Measurements from ENCODE around the gene PGGHG.
"Not testable (repeated sequence)": the region's sequence is repeated elsewhere in the genome, so short reads cannot be mapped to it uniquely, and the experiment has no call there.

The PGGHG gene

DNA sequence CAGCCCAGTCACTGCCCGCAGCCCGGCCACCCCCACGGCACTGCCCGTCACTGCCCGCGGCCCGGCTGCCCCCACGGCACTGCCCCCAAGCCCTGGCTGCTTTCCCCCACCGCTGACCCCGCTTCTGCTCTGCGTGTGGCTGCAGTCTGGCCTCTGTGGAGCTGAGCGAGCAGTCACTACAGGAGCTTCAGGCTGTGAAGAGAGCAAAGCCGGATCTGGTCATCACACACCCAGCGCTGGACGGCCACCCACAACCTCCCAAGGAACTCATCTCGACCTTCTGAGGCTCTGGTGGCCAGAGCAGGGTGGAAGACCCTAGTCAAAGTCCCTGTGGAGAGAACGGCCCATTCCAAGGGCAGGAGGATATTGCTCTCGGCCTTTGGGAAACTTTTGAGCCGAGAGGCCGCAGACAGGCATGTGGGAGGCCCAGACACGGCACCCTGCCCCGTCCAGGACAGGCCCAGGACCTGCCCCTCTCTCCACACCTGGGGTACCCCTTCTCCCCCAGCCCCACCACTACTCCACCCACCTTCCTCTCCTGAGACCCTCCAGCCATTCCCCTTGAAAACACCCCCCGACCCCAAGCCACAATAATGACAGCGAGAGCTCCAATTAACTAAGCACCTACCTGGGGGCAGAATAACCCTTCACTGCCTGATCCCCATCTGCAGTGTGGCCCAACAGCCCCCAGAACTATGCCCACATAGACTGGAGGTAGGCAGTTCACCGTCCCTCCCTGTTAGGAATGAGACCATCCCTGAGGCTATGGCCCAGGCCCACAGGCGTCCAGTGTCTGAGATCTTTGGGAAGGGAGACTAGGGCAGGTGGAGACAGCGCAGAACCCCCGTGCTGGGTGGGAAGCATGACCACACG is 3.7 kb upstream of the PGGHG start:
- Histone ChIP-seq H3K9ac (ENCODE audit: low read length in 5 of 5) (no peak overlapping the region), H3K27me3 (ENCODE audit: control insufficient read depth in 5 of 5, insufficient read depth in 4 of 5, low read length in 5 of 5) (peaks cover 22 to 61% (median 35%) of the 10 kb centered on the region in 5 donors), H3K27ac (ENCODE audit: low read depth, low read length) (no peak overlapping the region), H3K9me3 (ENCODE audit: control insufficient read depth in 5 of 5, low read length in 5 of 5) (no peaks in the 10 kb centered on the region), H3K4me1 (ENCODE audit: control insufficient read depth in 5 of 5, insufficient read depth in 5 of 5, low read length in 5 of 5) (peaks cover 0 to 35% (median 30%) of the 10 kb centered on the region in 5 donors), H3K36me3 (ENCODE audit: control insufficient read depth in 5 of 5, insufficient read depth in 5 of 5, low read length in 5 of 5) (no peaks in the 10 kb centered on the region), H3K4me3 (ENCODE audit: low read depth in 1 of 5, low read length in 5 of 5) (no peak overlapping the region)

DNA sequence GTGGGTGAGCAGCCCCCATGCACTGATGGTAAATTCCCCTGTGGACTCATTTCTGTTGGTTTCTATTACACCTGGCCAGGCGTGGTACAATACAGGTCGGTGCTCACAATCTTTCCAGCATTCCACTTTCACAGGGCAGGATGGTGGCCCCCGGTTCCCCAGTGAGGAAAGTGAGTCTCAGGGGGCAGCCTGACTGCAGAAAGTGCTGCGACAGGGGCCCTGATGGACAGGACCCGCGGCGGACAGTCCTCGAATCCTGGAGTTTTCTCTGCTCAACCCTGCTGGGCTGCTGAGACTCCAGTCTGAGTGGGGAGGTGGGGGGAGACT is 3.1 kb upstream of the PGGHG start:
- Histone ChIP-seq H3K36me3 (ENCODE audit: control insufficient read depth in 5 of 5, insufficient read depth in 5 of 5, low read length in 5 of 5) (peaks cover 0 to 3% (median 0%) of the 10 kb centered on the region in 5 donors), H3K4me1 (ENCODE audit: control insufficient read depth in 5 of 5, insufficient read depth in 5 of 5, low read length in 5 of 5) (peaks cover 0 to 29% (median 26%) of the 10 kb centered on the region in 5 donors), H3K9me3 (ENCODE audit: control insufficient read depth in 5 of 5, low read length in 5 of 5) (no peaks in the 10 kb centered on the region), H3K9ac (ENCODE audit: low read length in 5 of 5) (no peak overlapping the region), H3K4me3 (ENCODE audit: low read depth in 1 of 5, low read length in 5 of 5) (no peak overlapping the region), H3K27me3 (ENCODE audit: control insufficient read depth in 5 of 5, insufficient read depth in 4 of 5, low read length in 5 of 5) (peaks cover 19 to 56% (median 32%) of the 10 kb centered on the region in 5 donors), H3K27ac (ENCODE audit: low read depth, low read length) (no peak overlapping the region)

DNA sequence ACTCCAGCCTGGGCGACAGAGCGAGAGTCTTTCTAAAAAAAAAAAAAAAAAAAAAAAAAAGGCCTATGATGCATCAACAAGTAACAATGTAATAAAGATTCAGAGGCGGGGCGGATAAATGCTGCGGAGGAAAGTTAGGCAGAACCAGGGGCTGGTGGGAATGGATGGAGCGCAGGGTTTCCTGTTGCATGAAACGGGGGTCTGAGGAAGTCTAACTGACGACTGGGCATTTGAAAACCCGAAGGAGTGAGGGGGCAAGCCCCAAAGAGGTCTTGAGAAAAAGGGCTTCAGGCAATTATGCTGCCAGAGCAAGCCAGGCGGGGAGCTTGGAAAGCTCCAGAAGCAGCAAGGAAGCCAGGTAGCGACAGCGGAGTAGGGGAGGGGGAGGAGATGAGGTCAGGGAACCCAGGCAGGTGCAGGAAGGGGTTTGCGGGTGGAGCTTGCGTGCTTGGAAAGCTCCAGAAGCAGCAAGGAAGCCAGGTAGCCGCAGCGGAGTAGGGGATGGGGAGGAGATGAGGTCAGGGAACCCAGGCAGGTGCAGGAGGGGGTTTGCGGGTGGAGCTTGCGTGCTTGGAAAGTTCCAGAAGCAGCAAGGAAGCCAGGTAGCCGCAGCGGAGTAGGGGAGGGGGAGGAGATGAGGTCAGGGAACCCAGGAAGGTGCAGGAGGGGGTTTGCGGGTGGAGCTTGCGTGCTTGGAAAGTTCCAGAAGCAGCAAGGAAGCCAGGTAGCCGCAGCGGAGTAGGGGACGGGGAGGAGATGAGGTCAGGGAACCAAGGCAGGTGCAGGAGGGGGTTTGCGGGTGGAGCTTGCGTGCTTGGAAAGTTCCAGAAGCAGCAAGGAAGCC is 1.7 kb upstream of the PGGHG start:
- not testable (repeated sequence) for H3K4me3 ChIP-seq (ENCODE audit: low read depth in 1 of 5, low read length in 5 of 5); H3K27ac ChIP-seq (ENCODE audit: low read depth, low read length); H3K9me3 ChIP-seq (ENCODE audit: control insufficient read depth in 5 of 5, low read length in 5 of 5); H3K9ac ChIP-seq (ENCODE audit: low read length in 5 of 5)
- H3K4me1 ChIP-seq (ENCODE audit: control insufficient read depth in 5 of 5, insufficient read depth in 5 of 5, low read length in 5 of 5): peaks cover 0 to 20% (median 16%) of the 10 kb centered on the region in 5 donors
- H3K36me3 ChIP-seq (ENCODE audit: control insufficient read depth in 5 of 5, insufficient read depth in 5 of 5, low read length in 5 of 5): peaks cover 0 to 16% (median under 1%) of the 10 kb centered on the region in 5 donors
- H3K27me3 ChIP-seq (ENCODE audit: control insufficient read depth in 5 of 5, insufficient read depth in 4 of 5, low read length in 5 of 5): peaks cover 5 to 42% (median 19%) of the 10 kb centered on the region in 5 donors

GRCh38 chr11:287821-288477 is 977 bp upstream of the PGGHG start:
- Histone ChIP-seq H3K9me3 (ENCODE audit: control insufficient read depth in 5 of 5, low read length in 5 of 5) (no peaks in the 10 kb centered on the region), H3K27me3 (ENCODE audit: control insufficient read depth in 5 of 5, insufficient read depth in 4 of 5, low read length in 5 of 5) (peaks cover 2 to 35% (median 12%) of the 10 kb centered on the region in 5 donors), H3K4me3 (ENCODE audit: low read depth in 1 of 5, low read length in 5 of 5) (peak overlapping the region in 4 of 5 donors; percentile 66 to 74 (median 68)), H3K27ac (ENCODE audit: low read depth, low read length) (no peak overlapping the region), H3K9ac (ENCODE audit: low read length in 5 of 5) (peak overlapping the region in 4 of 5 donors; percentile 62 to 77 (median 72)), H3K36me3 (ENCODE audit: control insufficient read depth in 5 of 5, insufficient read depth in 5 of 5, low read length in 5 of 5) (peaks cover 0 to 22% (median 4%) of the 10 kb centered on the region in 5 donors), H3K4me1 (ENCODE audit: control insufficient read depth in 5 of 5, insufficient read depth in 5 of 5, low read length in 5 of 5) (peaks cover 0 to 20% (median 16%) of the 10 kb centered on the region in 5 donors)

- Histone ChIP-seq H3K27ac (ENCODE audit: low read depth, low read length) (no peak overlapping the region), H3K9ac (ENCODE audit: low read length in 5 of 5) (peak overlapping the region in 2 of 5 donors; percentile 21 to 43), H3K4me1 (ENCODE audit: control insufficient read depth in 5 of 5, insufficient read depth in 5 of 5, low read length in 5 of 5) (peaks cover 0 to 20% (median 16%) of the 10 kb centered on the region in 5 donors), H3K4me3 (ENCODE audit: low read depth in 1 of 5, low read length in 5 of 5) (peak overlapping the region in 3 of 5 donors; percentile 47 to 49 (median 49)), H3K27me3 (ENCODE audit: control insufficient read depth in 5 of 5, insufficient read depth in 4 of 5, low read length in 5 of 5) (peaks cover 0 to 26% (median 8%) of the 10 kb centered on the region in 5 donors), H3K36me3 (ENCODE audit: control insufficient read depth in 5 of 5, insufficient read depth in 5 of 5, low read length in 5 of 5) (peaks cover 0 to 34% (median 10%) of the 10 kb centered on the region in 5 donors), H3K9me3 (ENCODE audit: control insufficient read depth in 5 of 5, low read length in 5 of 5) (no peaks in the 10 kb centered on the region)
Measured at GRCh38 chr11:289398-289711, 429 bp downstream of the PGGHG start.

DNA sequence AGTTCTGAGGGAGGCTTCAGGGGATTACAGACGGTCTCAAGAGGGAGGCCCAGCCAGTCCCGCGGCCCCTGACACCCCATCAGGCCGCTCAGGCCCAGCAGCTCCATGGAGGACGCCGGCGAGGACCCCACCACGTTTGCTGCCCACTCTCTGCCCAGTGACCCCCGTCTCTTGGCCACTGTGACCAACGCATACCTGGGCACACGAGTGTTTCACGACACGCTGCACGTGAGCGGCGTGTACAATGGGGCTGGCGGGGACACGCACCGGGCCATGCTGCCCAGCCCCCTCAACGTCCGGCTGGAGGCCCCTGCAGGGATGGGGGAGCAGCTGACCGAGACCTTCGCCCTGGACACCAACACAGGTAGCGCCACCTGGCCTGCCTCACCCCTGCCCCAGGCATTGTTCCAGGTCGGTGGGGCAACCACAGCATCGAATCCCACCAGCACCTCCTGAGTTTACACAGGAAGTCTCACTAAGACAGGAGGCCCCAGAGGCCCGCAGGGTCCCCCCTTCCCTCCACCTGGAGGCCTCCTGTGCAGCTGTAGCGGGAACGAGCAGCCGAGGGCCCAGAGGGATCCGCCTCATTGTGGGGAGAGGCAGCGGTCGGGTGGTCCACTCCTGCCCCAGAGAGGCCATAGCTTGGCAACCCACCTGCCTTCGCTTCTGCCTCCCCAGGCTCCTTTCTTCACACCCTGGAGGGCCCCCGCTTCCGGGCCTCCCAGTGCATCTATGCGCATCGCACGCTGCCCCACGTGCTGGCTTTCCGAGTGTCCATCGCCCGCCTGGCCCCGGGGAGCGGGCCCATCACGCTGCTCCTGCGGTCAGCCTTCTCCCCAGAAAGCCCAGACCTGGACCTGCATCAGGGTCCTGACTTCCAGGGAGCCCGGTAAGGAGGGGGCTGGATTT is 1.0 kb downstream of the PGGHG start:
- H3K9me3 ChIP-seq (ENCODE audit: control insufficient read depth in 5 of 5, low read length in 5 of 5): no peaks in the 10 kb centered on the region
- no peak overlapping the region for H3K27ac ChIP-seq (ENCODE audit: low read depth, low read length)
- H3K9ac ChIP-seq (ENCODE audit: low read length in 5 of 5): peak overlapping the region in 2 of 5 donors; percentile 21 to 43
- peaks cover 0 to 20% (median 16%) of the 10 kb centered on the region in 5 donors for H3K4me1 ChIP-seq (ENCODE audit: control insufficient read depth in 5 of 5, insufficient read depth in 5 of 5, low read length in 5 of 5)
- peaks cover 0 to 22% (median 7%) of the 10 kb centered on the region in 5 donors for H3K27me3 ChIP-seq (ENCODE audit: control insufficient read depth in 5 of 5, insufficient read depth in 4 of 5, low read length in 5 of 5)
- H3K36me3 ChIP-seq (ENCODE audit: control insufficient read depth in 5 of 5, insufficient read depth in 5 of 5, low read length in 5 of 5): peaks cover 0 to 40% (median 13%) of the 10 kb centered on the region in 5 donors
- peak overlapping the region in 3 of 5 donors; percentile 47 to 49 (median 49) for H3K4me3 ChIP-seq (ENCODE audit: low read depth in 1 of 5, low read length in 5 of 5)

GRCh38 chr11:290621-291231 is 1.8 kb downstream of the PGGHG start:
- no peak overlapping the region for H3K27ac ChIP-seq (ENCODE audit: low read depth, low read length)
- peaks cover under 1 to 17% (median 7%) of the 10 kb centered on the region in 5 donors for H3K27me3 ChIP-seq (ENCODE audit: control insufficient read depth in 5 of 5, insufficient read depth in 4 of 5, low read length in 5 of 5)
- H3K4me1 ChIP-seq (ENCODE audit: control insufficient read depth in 5 of 5, insufficient read depth in 5 of 5, low read length in 5 of 5): peaks cover 0 to 20% (median 16%) of the 10 kb centered on the region in 5 donors
- no peak overlapping the region for H3K4me3 ChIP-seq (ENCODE audit: low read depth in 1 of 5, low read length in 5 of 5)
- H3K36me3 ChIP-seq (ENCODE audit: control insufficient read depth in 5 of 5, insufficient read depth in 5 of 5, low read length in 5 of 5): peaks cover 0 to 42% (median 13%) of the 10 kb centered on the region in 5 donors
- no peaks in the 10 kb centered on the region for H3K9me3 ChIP-seq (ENCODE audit: control insufficient read depth in 5 of 5, low read length in 5 of 5)
- H3K9ac ChIP-seq (ENCODE audit: low read length in 5 of 5): no peak overlapping the region

- Histone ChIP-seq H3K4me1 (ENCODE audit: control insufficient read depth in 5 of 5, insufficient read depth in 5 of 5, low read length in 5 of 5) (peaks cover 0 to 20% (median 16%) of the 10 kb centered on the region in 5 donors), H3K27me3 (ENCODE audit: control insufficient read depth in 5 of 5, insufficient read depth in 4 of 5, low read length in 5 of 5) (peaks cover 5 to 24% (median 14%) of the 10 kb centered on the region in 5 donors), H3K27ac (ENCODE audit: low read depth, low read length) (no peak overlapping the region), H3K9ac (ENCODE audit: low read length in 5 of 5) (no peak overlapping the region), H3K9me3 (ENCODE audit: control insufficient read depth in 5 of 5, low read length in 5 of 5) (no peaks in the 10 kb centered on the region), H3K36me3 (ENCODE audit: control insufficient read depth in 5 of 5, insufficient read depth in 5 of 5, low read length in 5 of 5) (peaks cover 0 to 42% (median 13%) of the 10 kb centered on the region in 5 donors), H3K4me3 (ENCODE audit: low read depth in 1 of 5, low read length in 5 of 5) (no peak overlapping the region)
Measured at GRCh38 chr11:291281-292210, 2.6 kb downstream of the PGGHG start.

All from subcutaneous abdominal adipose tissue (tissue), 5 donors.